Measurements from ENCODE around the gene SERPINA4. TPM values are rescaled to one million over a fixed set of nuclear protein-coding genes. Genes with fewer than 3 reads are reported as not detected.

SERPINA4 gene
- polyA plus RNA-seq, 1 donor from 2014 or later, result not detected

DNA sequence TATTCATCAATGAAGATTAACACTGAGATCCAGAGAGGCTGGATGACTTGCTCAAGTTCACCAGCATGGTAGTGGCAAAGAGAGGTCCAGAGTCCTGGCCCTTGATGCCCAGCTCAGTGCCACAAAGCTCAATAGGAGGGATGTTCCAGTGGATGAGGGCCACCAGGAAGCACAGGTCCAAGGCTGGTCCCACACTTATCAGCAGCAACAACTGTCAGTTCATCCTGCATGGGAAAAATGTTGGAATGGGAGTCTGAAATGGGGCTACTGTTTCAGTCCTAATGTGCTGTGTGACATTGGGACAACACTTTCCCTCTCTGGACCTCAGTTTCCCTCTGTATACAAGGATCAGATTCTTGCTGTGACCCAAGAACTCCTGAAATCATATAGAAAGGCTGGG lies 31.2 kb downstream of the SERPINA4 start:
- Histone ChIP-seq H3K27me3 (ENCODE audit: insufficient read depth, low read depth, low read length) (no peaks in the 10 kb centered on the region), H2AFZ (ENCODE audit: low read depth, low read length) (no peak overlapping the region), H3K4me2 (ENCODE audit: low read length) (no peak overlapping the region), H3K27ac (ENCODE audit: low read length) (no peak overlapping the region), H4K20me1 (ENCODE audit: insufficient read depth) (no peaks in the 10 kb centered on the region), H3F3A (ENCODE audit: insufficient read depth, low read length, poor library complexity, severe bottlenecking) (no peaks in the 10 kb centered on the region), H3K9me2 (ENCODE audit: insufficient read depth, low read length) (no peaks in the 10 kb centered on the region), H3K79me2 (replicated peaks; ENCODE audit: insufficient read depth, low read length) (no peaks in the 10 kb centered on the region), H3K36me3 (ENCODE audit: insufficient read depth, low read length) (no peaks in the 10 kb centered on the region), H3K4me3 (ENCODE audit: low read length) (no peak overlapping the region), H3K9ac (ENCODE audit: low read length) (no peak overlapping the region), H3K9me3 (ENCODE audit: low read length) (no peaks in the 10 kb centered on the region)
- TF ChIP-seq RAD21 (conservative IDR thresholded peaks at IDR 0.05), result no peak
- TF ChIP-seq EZH2 (IDR thresholded peaks at IDR 0.05; ENCODE audit: borderline replicate concordance, insufficient read depth, low read length, poor library complexity, severe bottlenecking), result no peak
- TF ChIP-seq REST (IDR thresholded peaks at IDR 0.05; ENCODE audit: borderline replicate concordance), result no peak
- TF ChIP-seq, protein P1, sequence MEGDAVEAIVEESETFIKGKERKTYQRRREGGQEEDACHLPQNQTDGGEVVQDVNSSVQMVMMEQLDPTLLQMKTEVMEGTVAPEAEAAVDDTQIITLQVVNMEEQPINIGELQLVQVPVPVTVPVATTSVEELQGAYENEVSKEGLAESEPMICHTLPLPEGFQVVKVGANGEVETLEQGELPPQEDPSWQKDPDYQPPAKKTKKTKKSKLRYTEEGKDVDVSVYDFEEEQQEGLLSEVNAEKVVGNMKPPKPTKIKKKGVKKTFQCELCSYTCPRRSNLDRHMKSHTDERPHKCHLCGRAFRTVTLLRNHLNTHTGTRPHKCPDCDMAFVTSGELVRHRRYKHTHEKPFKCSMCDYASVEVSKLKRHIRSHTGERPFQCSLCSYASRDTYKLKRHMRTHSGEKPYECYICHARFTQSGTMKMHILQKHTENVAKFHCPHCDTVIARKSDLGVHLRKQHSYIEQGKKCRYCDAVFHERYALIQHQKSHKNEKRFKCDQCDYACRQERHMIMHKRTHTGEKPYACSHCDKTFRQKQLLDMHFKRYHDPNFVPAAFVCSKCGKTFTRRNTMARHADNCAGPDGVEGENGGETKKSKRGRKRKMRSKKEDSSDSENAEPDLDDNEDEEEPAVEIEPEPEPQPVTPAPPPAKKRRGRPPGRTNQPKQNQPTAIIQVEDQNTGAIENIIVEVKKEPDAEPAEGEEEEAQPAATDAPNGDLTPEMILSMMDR (IDR thresholded peaks at IDR 0.05; ENCODE audit: poor library complexity, severe bottlenecking), result no peak
- TF ChIP-seq TAF1 (IDR thresholded peaks at IDR 0.05; ENCODE audit: low read depth), result no peak
- no peak for TF ChIP-seq SMC3 (conservative IDR thresholded peaks at IDR 0.05; ENCODE audit: poor library complexity)
- TF ChIP-seq EP300 (conservative IDR thresholded peaks at IDR 0.05; ENCODE audit: poor library complexity, severe bottlenecking), result no peak
- TF ChIP-seq MXI1 (conservative IDR thresholded peaks at IDR 0.05; ENCODE audit: poor library complexity, severe bottlenecking), result no peak
- TF ChIP-seq POLR2AphosphoS5 (IDR thresholded peaks at IDR 0.05), result no peak

- Histone ChIP-seq H3K79me2 (replicated peaks; ENCODE audit: insufficient read depth, low read length) (no peaks in the 10 kb centered on the region), H3K27me3 (ENCODE audit: insufficient read depth, low read depth, low read length) (no peaks in the 10 kb centered on the region), H3F3A (ENCODE audit: insufficient read depth, low read length, poor library complexity, severe bottlenecking) (no peaks in the 10 kb centered on the region), H3K4me2 (ENCODE audit: low read length) (no peak overlapping the region), H2AFZ (ENCODE audit: low read depth, low read length) (no peak overlapping the region), H3K9me2 (ENCODE audit: insufficient read depth, low read length) (no peaks in the 10 kb centered on the region), H3K9me3 (ENCODE audit: low read length) (no peaks in the 10 kb centered on the region), H3K27ac (ENCODE audit: low read length) (no peak overlapping the region), H4K20me1 (ENCODE audit: insufficient read depth) (no peaks in the 10 kb centered on the region), H3K9ac (ENCODE audit: low read length) (no peak overlapping the region), H3K4me3 (ENCODE audit: low read length) (no peak overlapping the region), H3K36me3 (ENCODE audit: insufficient read depth, low read length) (no peaks in the 10 kb centered on the region)
- no peak for TF ChIP-seq SMC3 (conservative IDR thresholded peaks at IDR 0.05; ENCODE audit: poor library complexity)
Measured at GRCh38 chr14:94593376-94593748, 32.1 kb downstream of the SERPINA4 start.
